GM11168 (cell line): ENCODE measurements around the gene P2RY12.

Source experiments
- in situ Hi-C: fragments of 300-500 bp; cut with MboI; formaldehyde crosslinking; loops from one replicate; pipeline ENCODE4 v1.12.0; 2022; ENCODE audit warnings: low sequenced_read_pairs; ENCODE audit not compliant: unreplicated experiment

The P2RY12 gene

GRCh38 chr3:151314137-151314536 lies 70.4 kb downstream of the P2RY12 start:
- in situ Hi-C loops: no loop called here

GRCh38 chr3:151312972-151313371 lies 71.6 kb downstream of the P2RY12 start:
- in situ Hi-C loops: no loop called here

GRCh38 chr3:151309566-151309965 lies 75.0 kb downstream of the P2RY12 start:
- in situ Hi-C loops: no loop called here

- in situ Hi-C loops: no loop called here
Measured at GRCh38 chr3:151307583-151308488, 76.7 kb downstream of the P2RY12 start.

- in situ Hi-C loops: no loop called here
Measured at GRCh38 chr3:151307131-151307530, 77.4 kb downstream of the P2RY12 start.

- in situ Hi-C loops: no loop called here
Measured at GRCh38 chr3:151306168-151306810, 78.3 kb downstream of the P2RY12 start.

GRCh38 chr3:151305775-151306151 lies 78.8 kb downstream of the P2RY12 start:
- in situ Hi-C loops: no loop called here

GRCh38 chr3:151305060-151305774 lies 79.3 kb downstream of the P2RY12 start:
- in situ Hi-C loops: no loop called here

- in situ Hi-C loops: no loop called here
Measured at GRCh38 chr3:151303751-151304150, 80.8 kb downstream of the P2RY12 start.

GRCh38 chr3:151301787-151302186 lies 82.8 kb downstream of the P2RY12 start:
- in situ Hi-C loops: no loop called here

- in situ Hi-C loops: no loop called here
Measured at GRCh38 chr3:151300539-151300938, 84.0 kb downstream of the P2RY12 start.

- in situ Hi-C loops: no loop called here
Measured at GRCh38 chr3:151299006-151299405, 85.5 kb downstream of the P2RY12 start.

- in situ Hi-C loops: no loop called here
Measured at GRCh38 chr3:151297429-151297828, 87.1 kb downstream of the P2RY12 start.

- in situ Hi-C loops: no loop called here
Measured at GRCh38 chr3:151296226-151296625, 88.3 kb downstream of the P2RY12 start.

GRCh38 chr3:151293127-151293526 lies 91.4 kb downstream of the P2RY12 start:
- in situ Hi-C loops: no loop called here

- in situ Hi-C loops: no loop called here
Measured at GRCh38 chr3:151290673-151291072, 93.9 kb downstream of the P2RY12 start.

GRCh38 chr3:151289445-151289844 lies 95.1 kb downstream of the P2RY12 start:
- in situ Hi-C loops: loop anchor here (5.0 kb wide), 1 partner anchor 62 kb away; no protein-coding TSS in a partner anchor
